GM13977 (cell line): ENCODE data around the gene AKR7A3.
"Not testable (repeated sequence)": the region's sequence is repeated elsewhere in the genome, so short reads cannot be mapped to it uniquely, and the experiment has no call there.

Experiments used
- DNase-seq: peaks from one replicate; pipeline ENCODE4 v3.0.0; 2012; ENCODE audit warnings: low spot score
- in situ Hi-C: fragments of 300-500 bp; cut with MboI; formaldehyde crosslinking; loops from one replicate; pipeline ENCODE4 v1.12.0; 2022; ENCODE audit warnings: low sequenced_read_pairs, low pct_unique_long_range_greater_than_20kb, mixed read lengths, inconsistent platforms; ENCODE audit not compliant: unreplicated experiment
- TF ChIP-seq, protein P1 (sequence below): IDR thresholded peaks from 2 replicates; pipeline ENCODE4 v1.5.1; 2012; ENCODE audit warnings: mild to moderate bottlenecking, control low read depth; ENCODE audit not compliant: insufficient read depth; ENCODE audit errors: extremely low read depth, missing control alignments

AKR7A3 gene

DNA sequence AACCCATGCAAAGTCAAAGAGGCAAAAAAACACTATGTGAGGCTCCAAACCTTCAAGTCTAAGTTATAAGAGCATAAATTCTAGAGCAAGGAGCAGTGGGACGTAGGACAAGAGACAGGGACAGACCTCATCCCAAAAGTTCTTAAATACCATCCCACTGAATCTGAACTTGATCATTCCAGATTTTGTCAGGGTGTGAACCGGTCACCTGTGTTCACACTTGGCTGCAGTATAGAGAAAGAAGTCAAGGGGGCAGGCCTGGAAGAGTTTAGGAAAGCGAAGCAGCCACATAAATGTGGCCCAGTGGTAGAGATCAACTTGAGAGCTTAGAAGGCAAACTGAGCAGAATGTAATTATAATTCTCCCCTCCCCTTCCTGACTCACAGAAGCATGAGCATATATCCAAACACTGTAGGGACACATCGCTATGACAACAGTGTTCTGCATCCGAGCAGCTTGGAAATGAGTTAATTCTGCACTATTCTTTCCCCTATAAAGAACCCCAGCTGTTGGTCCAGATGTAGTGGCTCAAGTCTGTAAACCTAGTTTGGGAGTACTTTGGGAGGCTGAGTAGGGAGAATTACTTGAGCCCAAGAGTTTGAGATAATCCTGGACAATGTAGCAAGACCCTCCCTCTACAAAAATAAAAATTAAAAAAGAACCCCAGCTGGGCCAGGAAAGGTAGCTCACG is 20.7 kb upstream of the AKR7A3 start:
- no peak for DNase-seq
- TF ChIP-seq, protein P1, sequence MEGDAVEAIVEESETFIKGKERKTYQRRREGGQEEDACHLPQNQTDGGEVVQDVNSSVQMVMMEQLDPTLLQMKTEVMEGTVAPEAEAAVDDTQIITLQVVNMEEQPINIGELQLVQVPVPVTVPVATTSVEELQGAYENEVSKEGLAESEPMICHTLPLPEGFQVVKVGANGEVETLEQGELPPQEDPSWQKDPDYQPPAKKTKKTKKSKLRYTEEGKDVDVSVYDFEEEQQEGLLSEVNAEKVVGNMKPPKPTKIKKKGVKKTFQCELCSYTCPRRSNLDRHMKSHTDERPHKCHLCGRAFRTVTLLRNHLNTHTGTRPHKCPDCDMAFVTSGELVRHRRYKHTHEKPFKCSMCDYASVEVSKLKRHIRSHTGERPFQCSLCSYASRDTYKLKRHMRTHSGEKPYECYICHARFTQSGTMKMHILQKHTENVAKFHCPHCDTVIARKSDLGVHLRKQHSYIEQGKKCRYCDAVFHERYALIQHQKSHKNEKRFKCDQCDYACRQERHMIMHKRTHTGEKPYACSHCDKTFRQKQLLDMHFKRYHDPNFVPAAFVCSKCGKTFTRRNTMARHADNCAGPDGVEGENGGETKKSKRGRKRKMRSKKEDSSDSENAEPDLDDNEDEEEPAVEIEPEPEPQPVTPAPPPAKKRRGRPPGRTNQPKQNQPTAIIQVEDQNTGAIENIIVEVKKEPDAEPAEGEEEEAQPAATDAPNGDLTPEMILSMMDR = no peak
- in situ Hi-C loops = no loop called here

DNA sequence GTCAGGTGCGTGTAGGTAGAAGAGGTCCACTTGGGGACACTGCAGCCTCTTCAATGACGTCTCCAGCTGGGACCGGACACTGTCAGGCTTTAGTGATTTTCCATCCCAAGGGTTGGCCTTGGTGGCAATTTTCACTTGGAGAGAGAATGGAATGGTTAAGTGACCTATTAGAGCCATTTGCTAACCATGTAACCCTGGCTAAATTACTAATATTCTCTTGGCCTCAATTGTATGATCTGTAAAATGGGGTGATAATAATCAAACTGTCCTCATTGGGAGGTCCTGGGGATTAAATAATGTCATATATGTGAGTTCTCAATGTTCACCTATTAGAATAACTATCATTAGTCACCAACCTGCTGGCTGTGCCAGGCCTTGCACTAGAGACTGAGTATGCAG is 19.9 kb upstream of the AKR7A3 start:
- TF ChIP-seq, protein P1 = no peak
- in situ Hi-C loops = no loop called here
- DNase-seq = no peak

DNA sequence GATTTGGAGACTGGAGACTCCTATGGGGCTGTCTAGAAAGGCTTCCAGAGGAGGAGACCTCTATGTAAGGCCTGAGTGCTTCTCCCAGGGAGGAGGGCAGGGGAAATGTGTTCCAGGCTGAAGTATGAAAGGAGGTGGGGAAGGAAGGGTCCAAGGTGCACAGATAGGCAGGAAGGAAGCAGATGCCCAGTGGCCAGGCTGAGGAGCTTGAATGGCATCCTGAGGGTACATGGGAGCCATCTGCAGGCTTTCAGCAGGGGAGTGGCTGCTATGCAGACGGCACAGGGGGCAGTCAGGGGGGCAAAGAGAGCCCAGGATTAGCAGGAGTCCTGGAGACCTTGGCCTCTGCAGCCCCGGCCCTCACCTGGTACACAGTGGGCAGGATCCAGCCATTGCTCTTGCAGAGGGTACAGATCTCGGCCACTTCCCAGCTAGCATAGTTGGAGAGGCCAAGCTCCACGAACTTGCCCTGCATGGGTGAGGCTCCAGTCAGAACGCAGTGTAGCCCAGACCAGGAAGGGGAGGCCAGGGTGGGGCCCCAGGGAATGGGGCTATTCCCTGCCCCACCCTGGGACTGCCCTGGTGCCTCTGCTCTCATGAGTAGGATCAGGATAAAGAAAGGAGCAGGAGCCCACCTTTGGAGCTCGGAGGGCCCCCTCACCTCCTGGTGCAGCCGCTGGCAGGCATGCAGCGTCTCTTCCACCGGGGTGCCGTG is 19.4 kb upstream of the AKR7A3 start:
- DNase-seq = no peak
- in situ Hi-C loops = no loop called here
- TF ChIP-seq, protein P1 = no peak

DNA sequence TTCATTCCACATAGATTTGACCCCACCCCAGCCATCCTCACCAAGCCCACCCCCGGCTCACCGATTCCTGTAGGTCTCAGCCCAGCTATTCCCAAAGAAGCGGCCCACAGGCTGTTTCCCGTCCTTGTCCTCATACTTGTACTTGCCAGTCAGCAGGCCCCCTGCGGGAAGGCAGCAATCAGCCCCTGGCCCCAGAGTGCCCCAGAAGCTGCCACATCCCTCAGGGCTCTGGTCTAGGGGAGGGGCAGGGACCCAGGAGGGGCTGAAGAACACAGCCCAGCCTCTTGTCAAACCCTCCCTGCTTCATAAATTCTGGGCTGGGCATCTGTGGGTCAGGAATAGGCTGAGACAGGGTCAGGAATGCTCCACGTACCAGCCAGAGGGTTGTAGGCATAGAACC is 18.4 kb upstream of the AKR7A3 start:
- DNase-seq = no peak
- in situ Hi-C loops = no loop called here
- TF ChIP-seq, protein P1 = no peak

DNA sequence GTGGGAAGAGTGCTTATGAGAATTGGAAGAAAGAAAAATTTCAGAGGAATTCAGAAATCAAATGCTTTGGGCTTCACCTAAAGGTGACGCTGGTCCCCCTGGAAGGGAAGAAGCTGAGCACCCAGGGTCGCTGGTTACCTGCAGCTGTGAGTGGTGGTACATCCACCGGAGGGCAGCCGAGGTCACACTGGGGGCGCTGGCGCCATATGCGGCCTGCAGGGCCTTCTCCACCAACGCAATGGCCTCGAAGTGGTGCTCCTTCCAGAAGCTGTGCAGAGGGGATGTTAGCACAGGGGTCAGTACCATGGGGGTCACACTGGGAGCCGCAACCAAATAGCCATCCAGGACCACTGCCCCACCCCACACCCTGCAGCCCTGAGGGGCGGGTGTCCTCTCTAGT is 17.3 kb upstream of the AKR7A3 start:
- TF ChIP-seq, protein P1 = no peak
- no peak for DNase-seq
- in situ Hi-C loops = no loop called here

DNA sequence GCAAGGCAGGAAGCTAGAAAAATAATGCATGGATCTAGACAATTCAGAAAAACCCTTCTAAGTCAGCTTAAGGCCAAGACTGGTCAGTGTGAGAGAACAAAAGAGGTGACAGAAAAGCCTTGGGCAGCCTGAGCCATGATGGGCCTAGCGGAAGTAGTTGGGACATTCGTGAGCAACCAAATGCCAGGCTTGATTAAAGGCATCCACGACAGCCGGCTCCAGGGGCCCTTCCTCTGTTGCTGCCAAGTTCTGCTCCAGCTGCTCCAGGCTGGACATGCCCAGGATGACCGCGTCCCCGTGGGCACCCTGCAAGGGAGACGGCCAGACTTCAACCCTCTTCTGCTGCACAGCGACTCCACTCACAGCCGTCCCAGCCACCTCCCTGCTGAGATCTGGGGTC is 15.5 kb upstream of the AKR7A3 start:
- in situ Hi-C loops, DNase-seq: not testable (repeated sequence)

DNA sequence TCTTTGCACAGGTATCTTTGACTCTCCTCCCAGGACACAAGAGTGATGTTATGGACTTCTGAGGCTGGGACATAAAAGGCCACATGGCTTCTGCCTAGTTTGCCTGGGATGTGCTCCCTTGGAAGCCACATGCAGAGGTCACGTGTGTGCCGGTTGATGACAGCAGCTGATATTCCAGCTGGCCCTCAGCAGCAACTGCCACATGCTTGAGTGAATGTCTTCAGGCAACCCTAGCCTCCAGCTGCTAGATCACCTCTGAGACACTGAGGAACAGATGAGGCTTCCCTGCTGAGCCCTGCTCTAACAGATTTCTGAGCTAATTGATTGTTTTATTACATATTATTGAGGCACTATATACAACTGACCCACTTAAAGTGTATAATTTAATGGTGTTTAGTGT is 11.6 kb upstream of the AKR7A3 start:
- DNase-seq = no peak
- in situ Hi-C loops = no loop called here
- TF ChIP-seq, protein P1 = no peak
